ENCODE data around the gene RGS7BP.

DNA sequence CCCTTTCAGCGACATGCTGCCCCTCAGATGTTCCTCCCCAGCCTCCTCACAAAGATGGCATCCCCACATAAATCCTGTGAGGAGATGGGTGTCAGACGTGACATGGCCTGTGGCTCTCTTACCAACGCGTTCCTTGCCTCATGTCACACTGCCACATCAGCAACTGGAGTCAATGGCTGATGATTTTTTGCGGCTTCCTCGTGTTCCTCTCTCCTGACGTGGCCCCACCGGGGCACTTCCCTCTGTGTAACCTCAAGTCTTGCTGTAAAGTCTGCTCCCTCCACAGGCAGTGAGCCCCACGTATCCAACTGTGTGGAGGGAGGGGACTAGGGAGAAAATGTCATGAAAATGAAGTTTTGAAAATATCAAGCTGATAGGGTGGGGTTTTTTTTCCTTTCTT, 131.3 kb downstream of the RGS7BP start:
- TF ChIP-seq, protein P1, sequence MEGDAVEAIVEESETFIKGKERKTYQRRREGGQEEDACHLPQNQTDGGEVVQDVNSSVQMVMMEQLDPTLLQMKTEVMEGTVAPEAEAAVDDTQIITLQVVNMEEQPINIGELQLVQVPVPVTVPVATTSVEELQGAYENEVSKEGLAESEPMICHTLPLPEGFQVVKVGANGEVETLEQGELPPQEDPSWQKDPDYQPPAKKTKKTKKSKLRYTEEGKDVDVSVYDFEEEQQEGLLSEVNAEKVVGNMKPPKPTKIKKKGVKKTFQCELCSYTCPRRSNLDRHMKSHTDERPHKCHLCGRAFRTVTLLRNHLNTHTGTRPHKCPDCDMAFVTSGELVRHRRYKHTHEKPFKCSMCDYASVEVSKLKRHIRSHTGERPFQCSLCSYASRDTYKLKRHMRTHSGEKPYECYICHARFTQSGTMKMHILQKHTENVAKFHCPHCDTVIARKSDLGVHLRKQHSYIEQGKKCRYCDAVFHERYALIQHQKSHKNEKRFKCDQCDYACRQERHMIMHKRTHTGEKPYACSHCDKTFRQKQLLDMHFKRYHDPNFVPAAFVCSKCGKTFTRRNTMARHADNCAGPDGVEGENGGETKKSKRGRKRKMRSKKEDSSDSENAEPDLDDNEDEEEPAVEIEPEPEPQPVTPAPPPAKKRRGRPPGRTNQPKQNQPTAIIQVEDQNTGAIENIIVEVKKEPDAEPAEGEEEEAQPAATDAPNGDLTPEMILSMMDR (IDR thresholded peaks at IDR 0.05 in 2 of 3, conservative IDR thresholded peaks at IDR 0.05 in 1 of 3; ENCODE audit: borderline replicate concordance in 1 of 3, insufficient read depth in 1 of 3, low read depth in 2 of 3, low read length in 2 of 3): no peak
- TF ChIP-seq EZH2 (IDR thresholded peaks at IDR 0.05) (no peak), POLR2AphosphoS5 (IDR thresholded peaks at IDR 0.05; ENCODE audit: low read depth, low read length) (no peak), FOSL1 (IDR thresholded peaks at IDR 0.05; ENCODE audit: low read depth) (no peak), RAD21 (IDR thresholded peaks at IDR 0.05; ENCODE audit: low read depth) (no peak), EZH2phosphoT487 (IDR thresholded peaks at IDR 0.05; ENCODE audit: borderline replicate concordance) (no peak), POLR2A (IDR thresholded peaks at IDR 0.05; ENCODE audit: borderline replicate concordance, extremely low read depth, insufficient read depth, insufficient read length) (no peak), SRF (IDR thresholded peaks at IDR 0.05; ENCODE audit: low read depth) (no peak)
